CD4-positive, alpha-beta T cell treated with Interleukin-21 for 1 hour (primary cell): ENCODE results near the gene OSER1.

ENCODE experiments used
- DNase-seq: peaks from one replicate; pipeline ENCODE4 v3.0.0-alpha.2; 2020

The OSER1 gene

GRCh38 chr20:44172572-44172950, 38.0 kb downstream of the OSER1 start:
- no peak for DNase-seq

- DNase-seq, result no peak
These were observed 38.6 kb downstream of the OSER1 start for GRCh38 chr20:44171775-44172571.

GRCh38 chr20:44170816-44171410, 39.7 kb downstream of the OSER1 start:
- no peak for DNase-seq

GRCh38 chr20:44167736-44168135, 42.8 kb downstream of the OSER1 start:
- DNase-seq, result no peak

- DNase-seq, result no peak
These were observed 44.1 kb downstream of the OSER1 start for GRCh38 chr20:44166477-44166876.

- DNase-seq, result no peak
These were observed 44.6 kb downstream of the OSER1 start for GRCh38 chr20:44166008-44166407.

- DNase-seq, result no peak
These were observed 50.4 kb downstream of the OSER1 start for GRCh38 chr20:44160133-44160532.

GRCh38 chr20:44159711-44160110, 50.9 kb downstream of the OSER1 start:
- no peak for DNase-seq

GRCh38 chr20:44159125-44159524, 51.4 kb downstream of the OSER1 start:
- DNase-seq, result no peak

GRCh38 chr20:44157061-44157460, 53.5 kb downstream of the OSER1 start:
- no peak for DNase-seq

GRCh38 chr20:44154521-44155001, 56.0 kb downstream of the OSER1 start:
- no peak for DNase-seq

GRCh38 chr20:44153636-44154043, 56.9 kb downstream of the OSER1 start:
- peak; percentile 59 for DNase-seq

GRCh38 chr20:44151621-44152416, 58.8 kb downstream of the OSER1 start:
- DNase-seq, result no peak

- DNase-seq, result no peak
These were observed 64.3 kb downstream of the OSER1 start for GRCh38 chr20:44146272-44146671.
